Measurements from ENCODE around the gene OAT.
A peak's percentile ranks its signal among the peaks of the same experiment; 100 is the strongest.
"Not testable (repeated sequence)": the region's sequence is repeated elsewhere in the genome, so short reads cannot be mapped to it uniquely, and the experiment has no call there.

The OAT gene

DNA sequence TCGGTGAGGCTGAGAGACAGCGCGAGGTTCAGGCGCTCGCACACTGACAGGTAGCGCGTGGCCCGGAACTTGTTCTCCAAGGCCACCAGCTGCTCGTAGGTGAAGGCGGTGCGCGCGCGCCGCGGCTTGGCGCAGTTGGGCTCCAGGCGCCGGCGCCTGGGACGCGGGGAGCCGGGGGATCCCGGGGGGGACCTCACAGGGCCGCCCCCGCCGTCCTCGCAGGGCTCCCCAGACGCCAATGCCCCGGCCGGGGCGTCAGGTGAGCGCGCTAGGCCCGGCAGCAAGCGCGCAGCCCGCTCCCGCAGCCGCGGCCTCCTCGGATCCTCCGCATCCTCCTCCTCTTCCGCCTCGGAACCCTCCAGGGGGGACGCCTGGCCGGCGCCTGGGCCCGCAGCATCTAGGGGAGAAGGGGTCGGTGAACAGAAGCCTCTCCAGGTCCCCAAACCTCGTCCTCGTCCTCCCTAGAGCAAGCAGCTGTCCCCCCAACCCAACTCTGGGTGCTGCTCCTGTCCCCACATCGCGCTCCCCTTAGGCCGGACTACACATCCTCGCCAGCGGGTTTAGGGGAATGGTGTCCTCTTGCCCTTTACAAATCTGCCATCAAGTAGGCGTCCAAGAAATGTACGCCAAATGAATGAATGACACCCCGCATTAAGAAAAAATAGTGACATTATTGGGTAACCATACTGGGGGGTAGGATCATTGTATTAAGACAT lies 29.2 kb upstream of the OAT start:
- no peak for DNase-seq (ENCODE audit: low read depth)

DNA sequence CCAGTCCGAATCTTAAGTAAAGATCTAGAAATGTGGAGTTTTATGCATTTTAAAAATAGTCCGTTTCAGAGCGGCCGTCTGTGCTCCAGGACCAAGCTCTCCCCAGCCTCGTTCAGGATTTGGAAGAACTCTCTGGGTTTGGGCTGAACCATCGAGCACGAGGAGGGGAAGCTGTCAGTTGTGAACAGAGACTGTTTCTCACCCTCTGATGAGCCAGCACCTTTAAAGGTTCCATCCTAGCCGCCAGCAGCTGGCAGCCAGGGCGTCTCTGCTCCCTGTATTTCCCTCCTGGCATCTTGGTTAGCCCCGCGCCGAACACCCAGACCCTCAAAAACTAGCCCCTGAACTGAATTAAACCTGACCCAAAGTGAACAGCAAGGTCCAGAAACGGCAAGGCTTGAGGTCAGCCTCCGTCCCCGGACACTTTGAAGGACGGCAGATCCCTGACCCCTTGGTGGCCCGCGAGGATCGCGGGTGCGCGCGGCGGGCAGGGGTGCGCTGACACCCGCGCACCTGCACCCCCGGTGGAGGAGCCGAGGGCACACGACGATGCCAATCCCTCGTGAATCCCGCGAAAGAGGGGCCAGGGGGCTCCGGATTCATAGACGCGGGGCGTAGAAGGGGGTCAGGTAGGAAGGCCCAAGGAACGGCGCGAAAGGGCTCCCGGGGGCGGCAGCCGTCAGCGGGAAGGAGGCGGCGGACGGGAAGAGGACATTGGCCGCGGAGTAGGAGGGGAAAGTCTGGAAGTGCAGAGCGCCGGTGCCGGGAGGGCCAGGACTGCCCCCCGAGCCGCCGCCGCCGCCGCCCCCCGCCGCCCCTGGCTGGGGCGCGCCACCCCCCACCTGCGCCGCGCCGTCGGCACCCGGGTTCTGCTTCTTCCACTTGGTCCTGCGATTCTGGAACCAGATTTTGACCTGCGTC lies 28.4 kb upstream of the OAT start:
- DNase-seq (ENCODE audit: low read depth), result no peak

DNA sequence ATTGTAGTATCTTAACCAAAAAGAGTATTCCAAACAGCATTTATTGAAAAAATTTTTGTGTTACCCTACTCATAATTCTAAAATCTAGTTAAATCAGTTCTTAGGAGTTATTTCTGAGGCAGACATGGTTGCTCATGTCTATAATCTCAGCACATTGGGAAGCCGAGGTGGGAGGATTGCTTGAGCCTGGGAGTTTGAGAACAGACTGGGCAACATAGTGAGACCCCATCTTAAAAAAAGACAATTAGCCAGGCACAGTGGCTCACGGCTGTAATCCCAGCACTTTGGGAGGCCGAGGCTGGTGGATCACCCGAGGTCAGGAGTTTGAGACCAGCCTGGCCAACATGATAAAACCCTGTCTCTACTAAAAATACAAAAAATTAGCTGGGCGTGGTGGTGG lies 23.0 kb upstream of the OAT start:
- not testable (repeated sequence) for DNase-seq (ENCODE audit: low read depth)

DNA sequence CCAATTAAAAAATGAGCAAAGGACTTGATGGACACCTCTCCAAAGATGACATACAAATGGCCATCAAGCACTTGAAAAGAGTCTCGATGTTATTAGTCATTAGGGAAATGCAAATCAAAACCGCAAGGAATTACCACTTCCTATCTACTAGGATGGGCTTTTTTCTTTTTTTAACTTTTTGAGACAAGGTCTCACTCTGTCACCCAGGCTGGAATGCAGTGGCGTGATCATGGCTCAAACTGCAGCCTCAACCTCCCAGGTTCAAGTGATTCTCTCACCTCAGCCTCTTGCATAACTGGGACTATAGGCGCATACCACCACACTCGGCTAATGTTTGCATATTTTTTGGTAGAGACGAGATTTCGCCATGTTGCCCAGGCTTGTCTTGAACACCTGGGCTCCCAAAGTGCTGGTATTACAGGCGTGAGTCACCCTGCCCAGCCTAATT lies 17.5 kb upstream of the OAT start:
- DNase-seq (ENCODE audit: low read depth), result no peak

DNA sequence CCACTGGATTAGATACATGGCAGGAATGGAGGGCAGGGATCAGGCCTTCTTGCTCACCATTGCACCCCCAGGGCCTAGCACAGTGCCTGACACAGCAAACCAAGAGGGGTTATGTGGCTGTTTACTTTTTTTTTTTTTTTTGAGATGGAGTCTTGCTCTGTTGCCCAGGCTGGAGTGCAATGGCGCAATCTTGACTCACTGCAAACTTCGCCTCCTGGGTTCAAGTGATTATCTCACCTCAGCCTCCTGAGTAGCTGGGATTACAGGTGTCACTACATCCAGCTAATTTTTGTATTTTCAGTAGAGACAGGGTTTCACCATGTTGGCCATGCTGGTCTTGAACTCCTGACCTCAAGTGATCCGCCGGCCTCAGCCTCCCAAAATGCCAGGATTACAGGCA lies 17.0 kb upstream of the OAT start:
- not testable (repeated sequence) for DNase-seq (ENCODE audit: low read depth)

DNA sequence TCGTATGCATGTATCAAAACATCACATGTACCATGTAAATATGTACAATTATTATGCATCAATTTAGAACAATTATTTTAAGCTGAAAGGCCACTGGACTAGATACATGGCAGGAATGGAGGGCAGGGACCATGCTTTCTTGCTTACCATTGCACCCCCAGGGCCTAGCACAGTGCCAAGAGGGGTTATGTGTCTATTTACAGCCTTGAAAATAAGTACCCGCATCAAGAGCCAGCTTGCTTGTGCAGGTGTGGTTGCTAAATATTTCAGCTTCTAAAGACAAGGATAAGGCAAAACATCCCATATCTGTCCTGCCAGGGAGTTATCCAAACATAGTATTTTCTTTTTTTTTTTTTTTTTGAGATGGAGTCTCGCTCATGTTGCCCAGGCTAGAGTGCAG lies 14.7 kb upstream of the OAT start:
- no peak for DNase-seq (ENCODE audit: low read depth)

DNA sequence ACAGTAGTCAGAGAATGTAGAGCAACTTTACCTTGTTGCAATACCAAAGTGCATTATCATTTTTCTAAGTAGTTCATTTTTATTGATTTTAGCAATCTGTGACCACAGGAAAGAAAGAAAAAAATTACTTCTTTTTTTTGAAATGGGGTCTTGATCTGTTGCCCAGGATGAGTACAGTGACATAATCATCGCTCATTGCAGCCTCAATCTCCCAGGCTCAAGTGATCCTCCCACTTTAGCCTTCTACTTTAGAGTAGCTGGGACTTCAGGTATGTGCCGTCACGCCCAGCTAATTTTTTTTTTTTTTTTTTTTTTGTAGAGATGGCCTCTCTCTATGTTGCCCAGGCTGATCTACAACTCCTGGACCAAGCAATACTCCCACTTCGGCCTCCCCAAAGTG lies 11.4 kb upstream of the OAT start:
- no peak for DNase-seq (ENCODE audit: low read depth)

DNA sequence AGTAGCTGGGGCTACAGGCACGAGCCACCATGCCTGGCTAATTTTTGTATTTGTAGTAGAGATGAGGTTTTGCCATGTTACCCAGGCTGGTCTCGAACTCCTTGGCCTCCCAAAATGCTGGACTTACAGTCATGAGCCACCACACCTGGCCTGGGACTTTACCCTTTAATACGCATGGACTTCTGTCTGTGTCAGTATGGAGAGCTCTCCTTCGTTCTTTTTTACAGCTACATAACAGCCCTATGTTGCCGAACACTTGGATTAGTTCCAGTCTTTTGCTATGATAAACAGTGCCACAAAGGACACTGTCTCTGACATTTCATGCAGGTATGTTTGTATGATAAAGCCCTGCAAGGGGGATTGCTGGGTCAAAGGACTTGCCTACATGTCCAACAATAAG lies 10.9 kb upstream of the OAT start:
- DNase-seq (ENCODE audit: low read depth), result no peak

DNA sequence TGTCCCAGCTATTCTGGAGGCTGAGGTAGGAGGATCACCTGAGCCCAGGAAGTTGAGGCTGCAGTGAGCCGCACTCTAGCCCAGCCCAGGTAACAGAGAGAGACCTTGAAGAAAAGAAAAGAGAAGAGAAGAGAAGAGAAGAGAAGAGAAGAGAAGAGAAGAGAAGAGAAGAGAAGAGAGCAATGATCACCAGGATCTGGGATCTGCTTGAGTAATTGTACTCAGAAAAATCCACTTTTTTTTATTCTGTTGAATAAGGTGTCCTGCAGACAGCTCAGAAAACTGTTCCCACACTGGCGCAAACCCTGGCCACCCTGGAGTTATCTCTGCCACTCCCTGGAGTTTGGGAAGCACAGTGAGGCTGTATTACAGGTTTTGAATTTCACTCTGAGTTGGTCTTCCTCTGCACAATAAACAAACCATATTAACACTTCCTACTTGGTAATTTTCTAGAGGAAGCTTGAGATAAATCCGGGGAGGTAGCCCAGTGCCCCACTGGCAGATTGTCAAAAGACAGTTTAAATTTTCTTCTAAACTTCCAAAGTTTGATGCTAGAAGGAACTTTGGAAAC lies 9.6 kb upstream of the OAT start:
- DNase-seq (ENCODE audit: low read depth), result no peak

DNA sequence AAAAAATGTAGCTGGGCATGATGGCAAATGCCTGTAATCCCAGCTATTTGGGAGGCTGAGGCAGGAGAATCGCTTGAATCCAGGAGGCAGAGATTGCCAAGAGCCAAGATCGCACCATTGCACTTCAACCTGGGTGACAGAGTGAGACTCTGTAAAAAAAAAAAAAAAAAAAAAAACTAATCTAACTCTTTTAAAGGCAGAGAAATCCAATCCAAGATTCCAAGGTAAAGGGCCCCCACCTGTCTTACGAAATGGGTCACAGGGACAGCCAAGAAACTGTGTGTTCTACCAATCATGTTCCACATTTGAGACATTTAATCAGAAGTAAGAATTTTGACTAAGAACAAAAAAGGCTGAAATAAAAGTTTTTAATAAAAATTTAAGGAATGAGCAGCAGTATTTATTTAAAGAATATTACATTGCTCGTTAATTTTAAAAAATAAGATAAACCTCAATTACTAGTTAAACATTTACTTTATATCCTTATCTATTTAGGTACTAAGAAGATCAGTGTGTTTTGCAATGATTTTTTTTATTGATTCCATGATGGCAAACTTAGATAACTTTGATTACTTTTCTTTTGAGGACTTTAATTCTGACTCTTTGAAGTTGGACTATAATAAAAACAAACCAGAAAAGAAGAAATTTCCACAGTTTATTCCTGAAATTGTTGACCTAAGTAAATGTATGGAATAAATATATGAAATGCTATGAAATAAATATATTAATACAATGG lies 6.7 kb upstream of the OAT start:
- DNase-seq (ENCODE audit: low read depth), result no peak

DNA sequence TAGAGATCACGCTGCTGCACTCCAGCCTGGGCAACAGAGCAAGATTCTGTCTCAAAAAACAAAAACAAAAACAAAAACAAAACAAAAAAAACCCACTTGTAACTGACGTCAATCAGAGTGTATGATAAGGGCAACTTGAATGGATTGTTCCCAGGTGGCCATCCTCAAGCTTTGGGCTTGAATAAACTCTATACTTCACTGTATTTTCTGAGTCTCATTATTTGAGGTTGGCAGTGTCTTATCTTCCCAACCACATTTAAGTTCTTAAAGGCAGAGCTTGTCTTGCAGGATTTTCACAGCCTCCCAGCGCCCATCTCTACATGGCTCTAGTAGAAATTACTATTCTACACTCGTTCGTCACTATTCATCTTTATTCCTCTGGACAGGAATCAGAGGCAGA lies 5.1 kb upstream of the OAT start:
- no peak for DNase-seq (ENCODE audit: low read depth)

DNA sequence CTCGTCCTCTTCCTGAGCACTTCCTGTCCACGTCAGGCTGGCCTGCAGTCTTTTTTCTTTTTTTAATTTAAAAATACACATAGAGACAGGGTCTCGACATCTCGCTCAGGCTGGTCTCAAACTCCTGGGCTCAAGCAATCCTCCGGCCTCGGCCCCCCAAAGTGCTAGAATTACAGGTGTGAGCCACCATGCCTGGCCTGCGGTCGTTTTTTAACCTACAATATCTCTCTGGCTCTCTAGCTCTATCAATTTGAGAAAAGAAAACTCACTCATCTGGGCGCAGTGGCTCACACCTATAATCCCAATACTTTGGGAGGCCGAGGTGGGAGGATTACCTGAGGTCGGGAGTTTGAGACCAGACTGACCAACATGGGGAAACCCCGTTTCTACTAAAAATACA lies 4.0 kb upstream of the OAT start:
- no peak for DNase-seq (ENCODE audit: low read depth)

DNA sequence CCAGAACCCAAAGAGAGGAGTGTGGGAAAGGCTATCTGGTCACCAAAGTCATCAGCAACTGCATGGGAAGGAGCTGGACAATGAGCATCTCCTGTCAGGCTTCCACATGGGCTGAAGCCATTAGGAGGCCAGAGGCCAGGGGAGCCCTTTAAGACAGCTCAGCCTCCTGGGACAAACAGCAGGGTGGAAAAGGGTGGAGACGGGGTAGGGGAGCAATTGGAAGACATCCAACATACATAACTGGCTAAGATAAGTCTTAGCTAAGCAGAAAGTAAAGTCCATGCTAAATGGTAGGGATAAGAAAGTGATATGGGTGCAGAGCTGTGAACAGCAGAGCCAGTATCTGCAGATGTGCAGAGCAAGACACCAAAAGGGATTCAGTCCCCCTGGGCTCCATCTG lies 1.5 kb upstream of the OAT start:
- DNase-seq (ENCODE audit: low read depth), result no peak

DNA sequence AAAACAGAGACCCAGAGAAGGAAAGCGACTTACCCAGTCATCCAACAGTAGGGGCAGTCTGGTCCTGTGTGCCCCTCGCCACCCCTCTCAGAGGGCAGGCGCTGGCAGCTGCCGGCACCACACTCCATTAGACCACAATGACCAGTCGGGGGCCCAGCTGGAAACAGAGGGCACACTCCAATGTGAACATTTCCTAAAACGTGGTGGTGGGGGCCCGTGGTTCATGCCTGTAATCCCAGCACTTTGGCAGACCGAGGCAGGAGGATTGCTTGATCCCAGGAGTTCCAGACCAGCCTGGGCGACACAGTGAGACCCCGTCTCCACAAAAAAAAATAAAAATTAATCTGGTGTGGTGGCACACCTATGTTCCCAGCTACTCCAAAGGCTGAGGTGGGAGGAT lies 912 bp upstream of the OAT start:
- no peak for DNase-seq (ENCODE audit: low read depth)

DNA sequence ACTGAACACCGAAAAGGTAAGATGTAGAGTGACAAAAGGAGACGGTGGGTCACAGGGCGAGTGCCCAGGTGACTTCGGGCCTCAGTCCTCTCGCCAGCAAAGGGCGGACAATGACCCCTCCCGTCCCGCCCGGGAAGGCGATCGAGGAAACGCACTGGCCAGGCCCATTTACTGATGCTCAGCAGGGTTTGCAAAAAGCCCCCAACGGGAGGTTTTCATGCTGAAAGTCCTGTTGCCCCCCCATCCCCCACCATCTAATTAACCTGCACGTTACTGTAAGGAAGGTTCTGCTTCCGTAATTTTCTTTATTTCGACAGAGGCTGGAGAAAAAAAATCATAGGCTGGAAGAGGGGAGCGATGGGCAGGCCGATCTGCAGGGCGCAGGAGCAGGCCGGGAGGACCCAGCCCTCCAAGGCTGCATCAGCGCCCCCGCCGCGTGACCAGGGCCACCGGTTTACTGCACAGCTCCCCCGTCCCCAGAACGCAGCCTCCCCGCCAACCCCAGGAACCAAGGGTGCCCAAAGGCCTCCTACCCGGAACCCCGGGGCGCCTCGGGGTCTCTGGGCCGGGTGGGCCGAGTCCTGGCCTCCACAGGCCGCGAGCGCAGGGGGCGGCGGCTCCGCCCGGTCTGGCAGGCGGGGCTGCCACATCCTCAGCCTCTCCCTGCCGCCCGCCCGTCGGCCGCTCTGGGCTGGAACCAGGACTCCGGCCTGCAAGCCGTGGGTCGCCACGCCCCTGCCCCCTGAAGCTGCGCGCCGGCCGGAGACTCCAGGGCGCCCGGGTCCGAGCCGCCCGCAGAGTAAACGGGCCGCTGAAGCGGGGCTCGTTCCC lies 613 bp downstream of the OAT start:
- DNase-seq (ENCODE audit: low read depth), result peak; percentile 30

DNA sequence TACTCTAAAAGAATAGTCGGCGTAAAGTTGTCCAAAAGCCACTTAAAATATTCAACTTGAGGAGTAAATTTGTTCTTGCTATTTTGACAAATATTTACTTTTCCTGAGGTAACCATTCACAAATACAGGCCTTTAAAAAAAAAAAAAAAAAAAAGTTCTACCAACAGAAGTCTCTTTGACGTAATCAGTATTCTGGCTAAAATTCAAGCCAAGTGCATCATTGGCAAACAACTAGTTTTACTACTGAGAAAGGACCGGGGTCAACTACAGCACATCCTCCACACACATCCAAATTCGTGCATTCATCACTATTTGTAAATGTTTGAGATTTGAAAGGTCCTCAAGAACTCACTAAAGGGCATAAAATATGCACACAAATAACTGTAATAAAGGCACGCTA lies 2.0 kb downstream of the OAT start:
- DNase-seq (ENCODE audit: low read depth), result no peak

DNA sequence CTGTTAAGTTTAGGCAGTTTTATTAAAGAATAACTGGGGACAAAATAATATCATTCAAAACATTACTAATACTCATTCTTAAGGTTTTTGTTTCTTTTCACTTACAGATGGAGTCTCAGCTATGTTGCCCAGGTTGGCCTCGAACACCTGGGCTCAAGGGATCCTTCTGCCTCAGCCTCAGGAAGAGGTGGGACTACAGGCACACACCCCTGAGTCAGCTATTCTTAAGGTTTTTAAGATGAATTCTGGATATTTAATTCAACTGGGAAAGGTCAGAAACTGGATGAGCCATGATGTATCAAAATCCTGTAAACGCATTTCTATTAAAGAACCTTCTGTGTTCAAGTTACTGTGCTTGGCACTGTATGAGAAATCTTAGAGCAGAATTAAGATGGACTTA lies 3.5 kb downstream of the OAT start:
- no peak for DNase-seq (ENCODE audit: low read depth)

DNA sequence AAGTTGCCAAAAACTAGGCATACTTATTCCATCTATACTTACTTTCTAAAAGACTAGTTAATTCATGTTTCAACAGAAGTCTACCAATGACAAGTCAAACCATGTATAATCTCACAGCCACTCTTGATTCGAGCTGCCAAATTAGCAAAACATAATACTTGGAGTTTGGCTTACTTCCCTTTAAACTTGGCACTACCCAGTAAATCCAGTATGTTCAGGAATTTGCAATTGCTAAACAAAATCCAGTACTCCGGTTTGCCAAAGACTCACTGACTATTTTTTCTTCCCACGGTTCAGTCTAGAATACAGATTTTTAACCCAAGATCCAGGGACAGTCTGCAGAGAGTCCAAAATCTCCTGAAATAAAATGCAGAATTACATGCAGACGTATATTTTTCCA lies 4.6 kb downstream of the OAT start:
- no peak for DNase-seq (ENCODE audit: low read depth)

DNA sequence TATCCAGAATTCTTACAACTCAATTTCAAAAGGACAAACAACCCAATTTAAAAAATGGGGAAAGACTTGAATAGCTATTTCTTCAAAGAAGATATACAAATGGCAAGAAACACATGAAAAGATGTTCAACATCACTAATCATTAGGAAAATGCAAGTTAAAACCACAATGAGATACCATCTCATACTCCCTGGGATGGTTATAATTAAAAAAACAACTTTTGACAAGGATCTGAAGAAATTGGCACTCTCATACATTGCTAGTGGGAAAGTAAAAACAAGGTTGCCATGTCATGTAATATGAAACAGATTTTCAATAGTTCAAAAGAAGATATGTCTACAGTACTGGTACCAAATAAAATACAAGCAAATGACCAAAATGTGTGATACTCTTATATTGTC lies 9.0 kb downstream of the OAT start:
- DNase-seq (ENCODE audit: low read depth), result no peak

DNA sequence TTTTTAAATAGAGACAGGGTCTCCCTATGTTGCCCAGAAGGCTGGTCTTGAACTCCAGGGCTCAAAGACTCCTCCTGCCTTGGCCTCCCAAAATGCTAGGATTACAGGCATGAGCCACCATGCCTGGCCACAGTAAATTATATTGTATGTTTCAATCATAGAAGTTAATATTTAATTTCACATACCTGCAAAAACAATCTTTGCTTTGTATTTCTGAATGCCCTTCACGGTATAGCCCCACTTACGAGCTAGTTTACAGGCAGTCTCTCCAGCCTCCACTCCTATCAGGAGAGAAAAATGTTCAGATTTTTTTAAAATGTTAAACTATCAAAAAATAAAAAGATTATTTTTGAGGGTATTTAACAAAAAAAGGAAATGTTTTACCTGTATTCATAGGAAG lies 10.4 kb downstream of the OAT start:
- no peak for DNase-seq (ENCODE audit: low read depth)

DNA sequence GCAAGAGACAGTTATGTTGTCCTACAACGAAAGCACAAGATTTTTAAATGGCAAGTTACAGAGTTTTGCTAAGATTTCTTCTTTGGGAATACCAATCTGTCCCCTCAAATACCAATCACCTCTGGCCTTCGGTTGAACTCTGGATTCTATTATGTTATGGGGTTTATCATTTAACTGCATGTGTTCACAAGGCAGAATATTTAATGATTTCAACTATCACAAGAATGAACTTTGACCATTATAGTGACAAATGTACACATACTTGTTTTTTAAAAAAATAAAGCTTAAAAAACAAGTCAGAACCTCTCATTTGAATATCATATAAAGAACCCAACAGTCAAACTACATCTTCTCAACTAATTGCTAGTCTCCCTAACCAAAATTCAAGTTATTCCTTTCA lies 11.3 kb downstream of the OAT start:
- DNase-seq (ENCODE audit: low read depth), result no peak

DNA sequence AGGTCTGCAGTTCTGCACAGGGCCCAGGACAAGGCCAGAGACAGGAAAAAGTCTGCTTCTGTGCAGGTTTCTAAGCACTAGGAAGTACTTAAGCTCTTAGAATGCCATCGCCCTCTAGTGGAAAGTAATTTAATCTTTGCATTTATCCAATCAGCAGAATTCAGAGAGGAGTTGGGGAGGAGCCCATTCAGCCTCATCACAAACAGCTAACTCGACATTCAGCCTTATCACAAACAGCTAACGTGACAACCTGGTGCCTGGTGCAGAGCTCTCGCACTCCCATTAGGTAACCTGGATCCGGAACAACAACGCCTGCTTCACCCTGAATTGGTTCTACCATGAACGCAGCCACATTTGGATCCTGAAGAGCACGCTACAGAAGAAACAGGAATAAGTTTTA lies 15.2 kb downstream of the OAT start:
- DNase-seq (ENCODE audit: low read depth), result no peak
